ENCODE results near the gene CNTN5. TPM values are rescaled to one million over a fixed set of nuclear protein-coding genes. Genes with fewer than 3 reads are reported as not detected.
"Not testable (repeated sequence)": the region's sequence is repeated elsewhere in the genome, so short reads cannot be mapped to it uniquely, and the experiment has no call there.

CNTN5 gene
- total RNA-seq, 6 donors from 2014 or later = 0.13 to 1.0 (median 0.57) TPM; not detected in 2

- H3K27me3 ChIP-seq = no peaks in the 10 kb centered on the region
- DNase-seq (no peak), ATAC-seq (ENCODE audit: low FRiP score in 2 of 2) (no peak)
- no peak overlapping the region for H3K27ac ChIP-seq
- no peaks in the 10 kb centered on the region for H3K36me3 ChIP-seq
- TF ChIP-seq EP300 (IDR thresholded peaks at IDR 0.05) = no peak
- no peak for TF ChIP-seq POLR2AphosphoS5 (IDR thresholded peaks at IDR 0.05)
- TF ChIP-seq CTCF (IDR thresholded peaks at IDR 0.05) = no peak
- TF ChIP-seq POLR2A (IDR thresholded peaks at IDR 0.05) = no peak
- H3K4me3 ChIP-seq = no peak overlapping the region
- no peaks in the 10 kb centered on the region for H3K4me1 ChIP-seq
- peaks cover 0 to 2% (median 0%) of the 10 kb centered on the region in 4 donors for H3K9me3 ChIP-seq
These were observed 798.2 kb downstream of the CNTN5 start for GRCh38 chr11:99818991-99819390.

- DNase-seq = no peak
- no peaks in the 10 kb centered on the region for H3K27me3 ChIP-seq
- no peak for ATAC-seq (ENCODE audit: low FRiP score in 2 of 2)
- TF ChIP-seq CTCF (IDR thresholded peaks at IDR 0.05) = no peak
- TF ChIP-seq EP300 (IDR thresholded peaks at IDR 0.05) = no peak
- TF ChIP-seq POLR2AphosphoS5 (IDR thresholded peaks at IDR 0.05) = no peak
- no peak for TF ChIP-seq POLR2A (IDR thresholded peaks at IDR 0.05)
- H3K4me3 ChIP-seq = no peak overlapping the region
- no peaks in the 10 kb centered on the region for H3K4me1 ChIP-seq
- no peaks in the 10 kb centered on the region for H3K36me3 ChIP-seq
- H3K9me3 ChIP-seq = peaks cover 0 to 2% (median 0%) of the 10 kb centered on the region in 4 donors
- 59 to 61% methylated on average over 6 of the region's 6 CpGs for WGBS, 2 donors
- H3K27ac ChIP-seq = no peak overlapping the region
These were observed 802.3 kb downstream of the CNTN5 start for GRCh38 chr11:99822846-99823565.

GRCh38 chr11:99836739-99837138 lies 816.0 kb downstream of the CNTN5 start:
- not testable (repeated sequence) for H3K36me3 ChIP-seq; DNase-seq; H3K9me3 ChIP-seq; ATAC-seq (ENCODE audit: low FRiP score in 2 of 2); H3K27me3 ChIP-seq; H3K4me3 ChIP-seq; H3K4me1 ChIP-seq; H3K27ac ChIP-seq

- DNase-seq (no peak), ATAC-seq (ENCODE audit: low FRiP score in 2 of 2) (no peak)
- Histone ChIP-seq H3K27me3 (no peaks in the 10 kb centered on the region), H3K9me3 (no peaks in the 10 kb centered on the region), H3K27ac (no peak overlapping the region), H3K4me1 (no peaks in the 10 kb centered on the region), H3K36me3 (no peaks in the 10 kb centered on the region), H3K4me3 (no peak overlapping the region)
- 78 to 94% methylated on average over 7 of the region's 7 CpGs for WGBS, 2 donors
- TF ChIP-seq CTCF (IDR thresholded peaks at IDR 0.05) (no peak), POLR2A (IDR thresholded peaks at IDR 0.05) (no peak), EP300 (IDR thresholded peaks at IDR 0.05) (no peak), POLR2AphosphoS5 (IDR thresholded peaks at IDR 0.05) (no peak)
These were observed 821.1 kb downstream of the CNTN5 start for GRCh38 chr11:99841885-99842284.

GRCh38 chr11:99865951-99866350 lies 845.2 kb downstream of the CNTN5 start:
- Histone ChIP-seq H3K27ac (no peak overlapping the region), H3K36me3 (no peaks in the 10 kb centered on the region), H3K4me3 (no peak overlapping the region), H3K4me1 (no peaks in the 10 kb centered on the region), H3K27me3 (no peaks in the 10 kb centered on the region), H3K9me3 (no peaks in the 10 kb centered on the region)
- TF ChIP-seq EP300 (IDR thresholded peaks at IDR 0.05) (no peak), POLR2A (IDR thresholded peaks at IDR 0.05) (no peak)
- DNase-seq (no peak), ATAC-seq (ENCODE audit: low FRiP score in 2 of 2) (no peak)
- WGBS, 2 donors = 21 to 27% methylated on average over 2 of the region's 2 CpGs

GRCh38 chr11:99881610-99882009 lies 860.9 kb downstream of the CNTN5 start:
- no peak for ATAC-seq (ENCODE audit: low FRiP score in 2 of 2)
- H3K36me3 ChIP-seq = no peaks in the 10 kb centered on the region
- H3K9me3 ChIP-seq = no peaks in the 10 kb centered on the region
- no peaks in the 10 kb centered on the region for H3K4me1 ChIP-seq
- H3K27me3 ChIP-seq = no peaks in the 10 kb centered on the region
- TF ChIP-seq POLR2AphosphoS5 (IDR thresholded peaks at IDR 0.05) = no peak
- TF ChIP-seq CTCF (IDR thresholded peaks at IDR 0.05) = no peak
- no peak for TF ChIP-seq EP300 (IDR thresholded peaks at IDR 0.05)
- no peak for TF ChIP-seq POLR2A (IDR thresholded peaks at IDR 0.05)
- DNase-seq = no peak
- WGBS, 2 donors = 68 to 76% methylated on average over 5 of the region's 5 CpGs
- no peak overlapping the region for H3K27ac ChIP-seq
- H3K4me3 ChIP-seq = no peak overlapping the region

Measured in upper lobe of left lung (tissue), 6 donors.